Right ventricle myocardium superior (tissue), 1 donor: ENCODE measurements around the gene UGCG. TPM values are rescaled to one million over a fixed set of nuclear protein-coding genes. Genes with fewer than 3 reads are reported as not detected.
"Not testable (repeated sequence)": the region's sequence is repeated elsewhere in the genome, so short reads cannot be mapped to it uniquely, and the experiment has no call there.

ENCODE experiments used
- ATAC-seq: fragments of 200-7000 bp; cut with Tn5 transposase; one replicate; pipeline ENCODE4 v1.9.1; 2020; ENCODE audit warnings: mild to moderate bottlenecking; ENCODE audit not compliant: poor library complexity
- DNase-seq: peaks from one replicate; pipeline ENCODE4 v3.0.0-alpha.2; 2020
- intact Hi-C: fragments of 100-400 bp; cut with DNase I; formaldehyde crosslinking; loops from one replicate; pipeline ENCODE4 v1.11.2; 2022
- total RNA-seq: library from RNA; stranded (reverse); fragmentation: NEBNext Ultra II Directional; extraction: Animal tissue kit (Norgen Biotek cat#: 25700); gene quantifications from one replicate; pipeline ENCODE4 v1.2.1, GENCODE V29; 2021
- donor health status: DM: no; HTN: yes; CAD: no; lungs with severe emphysema.

Gene UGCG
- total RNA-seq, 1 donor from 2014 or later: 11.7 TPM

DNA sequence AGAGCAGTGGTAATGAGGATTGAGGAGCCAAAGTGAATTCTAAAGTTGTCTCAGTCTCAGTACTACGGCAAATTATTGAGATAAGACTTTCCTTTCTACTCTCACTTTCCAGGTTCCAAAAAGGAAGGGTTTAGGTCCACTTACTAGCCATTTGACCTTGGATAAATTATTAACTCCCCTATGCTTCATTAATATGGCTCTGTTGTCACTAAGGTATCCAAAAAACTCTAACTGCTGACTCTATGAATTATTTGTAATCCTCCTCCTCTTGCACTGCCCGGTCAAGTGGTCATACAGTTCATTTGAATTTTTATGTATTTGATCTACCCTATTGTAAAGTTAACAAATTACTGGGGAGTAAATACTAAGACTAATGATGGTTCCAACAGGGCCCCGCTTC, 17.7 kb upstream of the UGCG start:
- intact Hi-C loops: no loop called here
- ATAC-seq: no peak
- no peak for DNase-seq

DNA sequence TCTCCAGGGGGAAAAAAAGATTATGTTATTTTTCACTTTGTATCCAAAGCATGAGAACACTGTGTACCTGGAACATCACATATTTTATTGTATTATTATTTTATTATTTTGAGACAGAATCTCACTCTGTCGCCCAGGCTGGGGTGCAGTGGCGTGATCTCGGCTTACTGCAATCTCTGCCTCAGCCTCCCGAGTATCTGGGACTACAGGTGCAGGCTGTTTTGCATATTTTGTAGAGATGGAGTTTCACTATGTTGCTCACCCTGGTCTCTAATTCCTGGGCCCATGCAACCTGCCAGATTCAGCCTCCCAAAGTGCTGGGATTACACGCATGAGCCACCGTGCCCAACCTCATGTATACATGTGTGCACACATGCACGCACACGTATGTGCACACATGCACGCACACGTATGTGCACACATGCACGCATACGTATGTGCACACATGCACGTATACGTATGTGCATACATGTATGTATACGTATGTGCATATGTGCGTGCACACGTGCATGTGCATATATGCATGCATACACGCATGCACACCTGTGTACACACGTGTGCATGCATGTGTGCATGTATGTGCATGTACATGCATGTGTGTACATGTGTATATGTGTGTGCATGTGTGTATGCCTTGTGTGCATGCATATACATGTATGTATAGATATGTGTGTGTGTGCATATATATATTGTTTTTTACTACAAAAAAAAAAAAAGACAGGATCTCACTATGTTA, 9.5 kb upstream of the UGCG start:
- intact Hi-C loops: no loop called here
- ATAC-seq (no peak), DNase-seq (no peak)

DNA sequence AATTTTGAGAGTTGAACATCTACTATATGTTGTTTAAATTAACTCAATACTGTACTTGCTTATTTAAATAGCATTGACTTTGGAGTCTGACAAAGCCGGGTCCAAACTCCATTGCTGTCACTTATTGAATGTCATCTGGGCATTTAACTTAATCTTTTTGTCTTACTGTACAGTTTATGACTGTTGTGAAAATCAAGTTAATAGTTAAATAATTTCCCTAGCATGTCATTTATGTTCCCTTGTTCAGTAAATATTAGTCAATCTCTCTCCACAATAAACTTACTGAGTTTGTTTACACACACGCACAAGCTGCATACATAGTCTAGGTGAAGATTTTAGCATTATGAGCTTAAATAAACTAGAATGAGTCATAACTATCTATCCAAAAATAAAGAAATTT, 6.3 kb upstream of the UGCG start:
- no peak for DNase-seq
- intact Hi-C loops: loop anchor here (10.0 kb wide), 1 partner anchor 56 kb away; no protein-coding TSS in a partner anchor
- ATAC-seq: no peak

DNA sequence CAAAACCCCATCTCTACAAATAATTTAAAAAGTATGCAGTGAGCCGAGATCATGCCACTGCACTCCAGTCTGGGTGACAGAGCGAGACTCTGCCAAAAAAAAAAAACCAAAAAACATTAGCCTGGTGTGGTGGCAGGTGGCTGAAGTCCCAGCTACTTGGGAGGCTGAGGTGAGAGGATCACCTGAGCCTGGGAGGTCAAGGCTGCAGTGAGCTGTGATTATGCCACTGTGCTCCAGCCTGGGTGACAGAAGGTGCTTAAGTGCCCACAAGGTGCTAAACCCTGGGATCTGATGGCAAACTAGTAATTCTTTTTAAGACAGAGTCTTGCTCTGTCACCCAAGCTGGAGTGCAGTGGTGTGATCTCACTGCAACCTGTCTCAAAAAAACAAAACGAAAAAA, 5.7 kb upstream of the UGCG start:
- not testable (repeated sequence) for ATAC-seq, DNase-seq
- intact Hi-C loops: loop anchor here (10.0 kb wide), 1 partner anchor 56 kb away; no protein-coding TSS in a partner anchor

DNA sequence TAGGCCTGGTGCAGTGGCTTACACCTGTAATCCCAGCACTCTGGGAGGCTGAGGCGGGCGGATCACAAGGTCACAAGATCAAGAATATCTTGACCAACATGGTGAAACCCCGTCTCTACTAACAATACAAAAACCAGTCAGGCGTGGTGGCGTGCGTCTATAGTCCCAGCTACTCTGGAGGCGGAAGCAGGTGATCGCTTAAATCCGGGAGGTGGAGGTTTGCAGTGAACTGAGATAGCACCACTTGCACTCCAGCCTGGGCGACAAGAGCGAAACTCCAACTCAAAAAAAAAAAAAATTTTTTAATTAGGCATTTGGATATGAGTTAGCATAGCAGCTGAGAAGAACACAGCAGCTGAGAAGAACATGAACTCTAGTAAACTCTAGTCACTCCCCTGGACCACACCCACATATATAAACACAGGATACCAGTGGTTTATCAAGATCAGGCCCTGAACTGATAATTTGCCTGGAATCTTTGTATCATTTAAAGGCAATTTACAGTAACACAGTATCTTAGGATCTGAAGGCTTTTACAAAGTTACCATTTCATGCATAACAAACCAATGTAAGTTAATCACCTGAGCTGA, 4.6 kb upstream of the UGCG start:
- no peak for ATAC-seq
- intact Hi-C loops: loop anchor here (10.0 kb wide), 1 partner anchor 57 kb away; no protein-coding TSS in a partner anchor
- no peak for DNase-seq

DNA sequence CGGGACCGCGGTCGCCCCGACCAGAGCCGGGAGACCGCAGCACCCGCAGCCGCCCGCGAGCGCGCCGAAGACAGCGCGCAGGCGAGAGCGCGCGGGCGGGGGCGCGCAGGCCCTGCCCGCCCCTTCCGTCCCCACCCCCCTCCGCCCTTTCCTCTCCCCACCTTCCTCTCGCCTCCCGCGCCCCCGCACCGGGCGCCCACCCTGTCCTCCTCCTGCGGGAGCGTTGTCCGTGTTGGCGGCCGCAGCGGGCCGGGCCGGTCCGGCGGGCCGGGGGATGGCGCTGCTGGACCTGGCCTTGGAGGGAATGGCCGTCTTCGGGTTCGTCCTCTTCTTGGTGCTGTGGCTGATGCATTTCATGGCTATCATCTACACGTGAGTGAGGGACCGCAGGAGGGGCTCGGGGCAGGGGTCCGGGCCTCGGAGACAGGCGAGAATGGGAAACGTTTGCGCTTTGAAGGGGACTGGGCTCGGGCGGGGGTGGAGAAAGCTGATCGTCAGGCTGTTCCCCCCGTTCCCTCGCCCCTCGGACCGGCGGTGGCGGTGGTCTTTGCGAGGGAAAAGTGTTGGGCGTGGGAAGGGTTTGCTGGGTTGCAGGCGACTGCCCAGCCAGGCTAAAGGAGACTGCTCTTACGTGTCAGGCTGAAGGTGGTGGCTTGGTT, 457 bp downstream of the UGCG start:
- peak; percentile 72 for ATAC-seq
- intact Hi-C loops: loop anchor here (5.0 to 10.0 kb wide), 2 partner anchors 62 to 160 kb away; no protein-coding TSS in a partner anchor
- peak; percentile 71 for DNase-seq

DNA sequence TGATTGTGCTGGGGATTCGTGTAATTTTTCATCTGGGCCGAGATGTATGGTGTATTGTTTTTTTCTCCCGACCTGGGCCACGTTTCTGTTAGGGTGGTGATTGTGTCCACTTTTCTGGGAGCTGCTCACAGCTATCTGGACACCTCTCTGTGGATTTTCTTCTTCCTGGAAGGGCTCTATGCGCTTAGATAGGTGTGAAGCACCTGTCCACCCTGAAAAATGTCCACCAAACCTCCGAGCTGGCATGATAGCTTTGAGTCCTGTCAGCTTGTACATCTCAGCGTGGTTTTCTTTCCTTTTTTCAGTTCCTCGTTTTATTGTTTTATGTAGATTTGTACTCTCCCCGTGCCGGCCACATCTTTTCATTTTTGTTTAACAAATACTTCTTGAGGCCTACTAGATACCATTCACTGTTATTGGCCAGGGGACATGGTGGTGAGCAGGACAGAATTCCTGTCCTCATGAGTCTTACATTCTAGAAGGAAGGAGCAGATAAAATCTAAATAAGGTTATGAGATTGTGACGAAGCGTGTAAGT, 1.1 kb downstream of the UGCG start:
- ATAC-seq (no peak), DNase-seq (no peak)
- intact Hi-C loops: loop anchor here (5.0 to 10.0 kb wide), 2 partner anchors 63 to 160 kb away; no protein-coding TSS in a partner anchor

DNA sequence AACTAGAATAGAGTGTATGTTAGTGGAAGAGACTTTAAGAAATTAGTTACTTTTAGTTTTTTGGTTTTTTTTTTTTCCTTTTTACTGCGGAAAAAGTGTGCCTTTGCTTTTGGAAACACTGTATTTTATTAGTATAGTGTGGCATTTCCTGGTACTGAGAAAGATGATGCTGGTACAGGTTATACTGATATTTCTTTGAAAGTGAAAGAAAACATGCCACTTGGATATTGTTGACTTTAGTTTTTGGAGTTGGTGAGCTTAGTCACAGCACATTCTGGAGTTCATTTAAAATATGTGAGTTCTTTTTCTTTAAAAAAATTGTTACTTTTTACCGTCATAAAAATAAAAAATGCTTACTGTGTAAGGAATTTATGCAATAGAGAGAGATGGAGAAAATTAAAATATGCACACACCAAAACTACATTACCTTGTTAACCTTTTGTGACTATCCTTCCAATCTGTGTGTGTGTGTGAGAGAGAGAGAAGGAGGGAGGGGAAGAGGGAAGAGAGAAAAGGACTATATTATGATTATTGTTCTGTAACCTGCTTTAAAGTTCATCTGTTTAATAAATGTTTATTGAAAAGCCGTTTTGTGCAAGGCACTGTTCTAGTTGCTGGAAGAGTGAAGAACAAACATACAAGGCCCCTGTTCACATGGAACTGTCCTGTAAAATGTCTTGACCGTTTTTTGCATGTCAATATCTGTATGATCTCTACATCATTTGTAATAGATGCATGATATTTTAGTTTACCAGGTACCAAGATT, 1.9 kb downstream of the UGCG start:
- ATAC-seq (no peak), DNase-seq (no peak)
- intact Hi-C loops: loop anchor here (5.0 to 10.0 kb wide), 2 partner anchors 64 to 159 kb away; no protein-coding TSS in a partner anchor

DNA sequence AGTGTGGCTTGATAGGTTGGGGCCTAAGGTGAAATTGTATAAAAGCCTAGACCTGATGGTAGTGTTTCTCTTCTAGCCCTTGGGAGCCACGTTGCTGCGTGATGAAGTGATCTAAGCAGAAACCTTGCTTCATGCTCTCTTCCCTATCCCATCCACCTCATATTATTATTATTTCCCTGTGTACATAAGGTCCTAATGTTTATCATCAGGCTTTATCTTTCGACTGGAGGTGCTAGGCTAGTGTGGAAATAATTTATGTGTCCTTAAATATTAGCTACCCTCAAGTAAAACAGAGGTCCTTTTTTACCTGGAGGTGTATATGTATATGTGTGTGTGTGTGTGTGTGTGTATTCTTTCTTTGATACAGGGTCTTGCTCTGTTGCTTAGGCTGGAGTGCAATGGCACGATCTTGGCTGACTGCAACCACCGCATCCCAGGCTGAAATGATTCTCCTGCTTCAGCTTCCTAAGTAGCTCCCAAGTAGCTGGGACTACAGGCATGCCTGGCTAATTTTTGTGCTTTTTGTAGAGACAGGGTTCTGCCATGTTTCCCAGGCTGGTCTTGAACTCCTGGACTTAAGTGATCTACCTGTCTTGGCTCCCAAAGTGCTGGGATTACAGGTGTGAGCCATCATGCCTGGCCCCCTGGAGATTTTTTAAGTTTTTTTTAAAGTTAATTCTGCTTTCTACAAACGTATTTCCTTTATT, 3.7 kb downstream of the UGCG start:
- no peak for ATAC-seq
- DNase-seq: no peak
- intact Hi-C loops: no loop called here

DNA sequence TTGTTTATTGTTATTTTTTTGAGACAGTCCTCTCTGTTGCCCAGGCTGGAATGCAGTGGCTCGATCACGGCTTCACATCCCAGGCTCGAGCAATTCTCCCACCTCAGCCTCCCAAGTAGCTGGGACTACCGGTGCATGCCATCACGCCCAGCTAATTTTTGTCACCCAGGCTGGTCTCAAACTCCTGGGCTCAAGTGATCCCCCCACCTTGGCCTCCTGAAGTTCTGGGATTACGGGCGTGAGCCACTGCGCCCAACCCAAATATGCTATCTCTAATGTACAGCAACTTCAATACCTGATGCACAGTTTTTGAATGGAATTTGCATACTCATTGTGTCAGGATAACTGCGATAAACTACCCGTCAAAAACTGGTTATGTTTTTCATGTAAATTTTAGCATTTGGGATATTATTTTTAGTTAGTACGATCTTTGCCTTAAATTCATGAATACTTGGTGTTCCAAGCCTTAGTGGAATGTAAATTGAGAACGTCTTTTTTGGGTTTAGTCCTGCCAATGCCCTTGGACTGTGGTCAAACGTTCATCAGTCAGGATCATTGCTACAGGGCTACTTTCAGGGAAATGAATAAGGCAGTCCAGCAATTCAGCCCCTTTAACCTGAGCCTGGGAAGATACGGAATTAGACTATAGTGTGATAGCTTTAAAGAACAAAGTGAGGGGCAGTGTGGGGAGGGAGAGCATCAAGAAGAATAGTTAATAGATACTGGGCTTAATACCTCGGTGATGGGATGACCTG, 4.4 kb downstream of the UGCG start:
- intact Hi-C loops: no loop called here
- DNase-seq: no peak
- no peak for ATAC-seq

DNA sequence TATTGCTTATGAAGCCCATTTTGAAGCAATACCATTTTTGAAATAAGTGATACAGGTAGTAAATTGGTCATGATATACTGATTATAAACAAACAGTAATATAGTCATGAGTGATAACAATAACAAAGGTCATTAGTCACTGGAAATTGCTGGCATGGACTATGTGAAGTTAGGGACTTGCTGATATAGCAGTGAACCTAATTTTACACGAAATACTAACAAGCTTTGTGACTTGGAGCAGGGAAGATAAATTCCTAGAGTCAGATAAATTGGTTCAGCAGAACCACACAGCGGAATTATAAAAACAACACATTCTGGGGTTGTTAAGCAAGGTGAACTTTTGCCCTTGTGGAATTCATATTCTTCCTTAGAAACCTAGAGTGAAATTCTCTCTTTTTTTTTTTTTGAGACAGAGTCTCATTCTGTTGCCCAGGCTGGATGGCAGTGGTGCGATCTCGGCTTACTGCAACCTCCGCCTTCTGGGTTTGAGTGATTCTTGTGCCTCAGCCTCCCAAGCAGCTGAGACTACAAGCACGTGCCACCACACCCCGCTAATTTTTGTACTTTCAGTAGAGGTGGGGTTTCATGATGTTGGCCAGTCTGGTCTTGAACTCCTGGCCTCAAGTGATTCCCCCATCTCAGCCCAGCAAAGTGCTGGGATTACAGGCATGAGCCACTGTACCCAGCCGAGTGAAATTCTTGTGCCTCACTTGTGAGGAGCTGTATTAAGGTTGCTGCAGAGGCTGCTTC, 6.0 kb downstream of the UGCG start:
- intact Hi-C loops: no loop called here
- ATAC-seq: no peak
- no peak for DNase-seq

DNA sequence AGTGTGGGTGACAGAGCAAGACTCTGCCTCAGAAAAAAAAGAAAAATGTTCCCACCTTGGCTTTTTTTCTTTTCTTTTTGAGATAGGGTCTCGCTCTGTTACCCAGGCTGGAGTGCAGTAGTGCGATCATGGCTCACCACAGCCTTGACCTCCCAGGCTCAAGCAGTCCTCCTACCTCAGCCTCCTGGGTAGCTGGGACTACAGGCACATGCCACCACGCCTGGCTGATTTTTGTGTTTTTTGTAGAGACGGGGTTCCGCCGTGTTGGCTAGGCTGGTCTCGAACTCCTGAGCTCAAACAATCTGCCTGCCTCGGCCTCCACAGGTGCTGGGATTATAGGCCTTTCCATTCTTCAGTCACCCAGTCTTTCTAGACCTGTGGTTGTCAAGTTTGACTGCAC, 6.9 kb downstream of the UGCG start:
- ATAC-seq, DNase-seq, intact Hi-C loops: not testable (repeated sequence)

DNA sequence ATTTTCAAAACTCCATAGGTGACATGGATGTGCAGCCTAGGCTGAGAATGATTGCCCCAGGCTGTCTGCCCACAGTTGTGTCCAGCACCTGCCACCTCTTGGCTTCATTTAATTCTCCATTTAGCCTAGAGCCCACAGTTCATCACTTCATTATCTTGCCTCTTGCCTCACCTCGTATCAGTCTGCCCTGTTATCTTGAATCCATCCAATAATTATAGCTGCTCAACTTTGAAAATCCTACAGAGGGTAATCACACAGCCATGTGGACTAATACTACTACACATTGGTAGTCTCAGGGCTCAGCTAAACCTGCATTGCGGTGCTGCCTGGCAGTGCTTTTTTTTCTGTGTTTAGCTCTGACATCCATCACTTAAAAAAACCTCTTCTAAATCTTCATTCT, 7.4 kb downstream of the UGCG start:
- intact Hi-C loops: no loop called here
- ATAC-seq (peak; percentile 21), DNase-seq (no peak)

DNA sequence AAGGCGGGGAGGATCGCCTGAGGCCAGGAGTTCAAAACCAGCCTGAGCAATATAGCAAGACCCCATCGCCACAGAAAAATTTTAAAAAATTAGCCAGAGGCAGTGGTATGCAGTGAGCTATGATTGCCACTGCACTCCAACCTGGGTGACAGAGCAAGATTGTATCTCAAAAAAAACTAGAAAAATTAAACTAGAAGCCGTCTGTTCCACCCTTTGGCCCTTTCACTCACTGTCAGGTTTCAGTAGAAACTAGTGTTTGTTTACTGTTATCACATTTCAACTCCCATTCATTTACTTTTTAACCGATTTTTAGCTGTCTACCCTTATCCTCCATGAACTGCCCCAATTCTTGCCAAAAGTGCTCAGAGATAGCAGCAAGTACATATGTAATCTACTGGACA, 8.3 kb downstream of the UGCG start:
- DNase-seq (no peak), ATAC-seq (no peak)
- intact Hi-C loops: no loop called here

DNA sequence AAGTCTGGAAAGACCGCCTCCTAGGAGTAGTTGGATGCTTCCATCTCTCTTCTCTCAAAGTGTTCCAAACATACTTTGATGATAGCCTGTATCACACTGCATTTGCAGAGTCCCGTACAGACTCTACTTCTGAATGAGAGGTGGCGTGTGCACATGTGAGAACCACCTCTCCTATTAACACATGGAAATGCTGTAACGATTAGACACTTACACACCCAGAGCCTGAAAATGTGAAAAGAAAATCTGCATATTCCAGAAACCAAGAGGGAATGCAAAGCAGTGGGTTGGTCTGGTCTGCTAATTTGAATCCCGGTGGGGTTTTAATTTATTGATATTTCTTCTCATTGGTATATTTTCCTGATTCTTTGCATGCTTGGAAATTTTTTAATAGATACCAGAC, 10.5 kb downstream of the UGCG start:
- DNase-seq: no peak
- ATAC-seq: no peak
- intact Hi-C loops: no loop called here

DNA sequence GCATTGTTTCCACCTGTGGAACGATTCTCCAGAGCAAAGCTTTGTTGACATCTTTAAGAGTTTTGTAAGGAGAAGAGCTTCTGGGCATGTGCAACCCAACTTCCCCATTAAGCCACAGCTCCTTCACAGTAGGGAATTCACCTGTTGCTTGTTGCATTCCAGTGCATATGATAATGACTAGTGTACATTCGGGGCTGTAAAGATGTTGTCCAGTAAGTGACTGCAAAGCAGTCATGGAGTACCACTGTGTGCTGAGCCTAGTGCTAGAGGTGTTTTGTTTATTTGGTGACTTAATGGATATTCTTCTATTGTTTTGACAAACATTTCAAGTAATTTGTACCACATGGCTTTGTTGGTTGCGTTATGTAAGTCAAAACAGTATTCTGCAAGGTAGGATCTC, 12.8 kb downstream of the UGCG start:
- intact Hi-C loops: no loop called here
- no peak for DNase-seq

DNA sequence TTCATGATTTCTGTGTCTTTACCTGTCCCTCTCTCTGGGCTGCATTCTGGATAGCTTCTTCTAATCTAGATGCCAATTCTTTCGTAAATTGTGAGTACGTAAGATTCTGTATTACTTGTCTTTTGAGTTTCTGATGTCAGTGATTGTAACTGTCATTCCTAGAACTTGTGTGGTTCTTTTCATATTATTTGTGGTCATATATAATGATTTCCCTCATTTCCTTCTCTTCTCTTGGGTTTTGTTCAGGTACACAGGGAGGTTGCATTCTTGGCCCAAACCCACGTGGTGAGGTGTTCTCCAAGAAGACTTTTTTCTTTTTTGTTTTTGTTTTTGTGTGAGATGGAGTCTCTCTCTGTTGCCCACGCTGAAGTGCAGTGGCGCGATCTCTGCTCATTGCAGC, 13.8 kb downstream of the UGCG start:
- ATAC-seq (no peak), DNase-seq (no peak)
- intact Hi-C loops: no loop called here

More for the DNA sequence above, 12.8 kb downstream of the UGCG start:
- no peak for ATAC-seq
